Epithelial cell of esophagus (primary cell): Measurements from ENCODE around the gene BRF1.

ENCODE experiments used
- DNase-seq: peaks from one replicate; pipeline ENCODE4 v3.0.0; 2010; ENCODE audit warnings: low read depth
- H3K4me3 ChIP-seq: 2 replicates; pipeline ENCODE4 v1.5.1; 2011; ENCODE audit warnings: mild to moderate bottlenecking, low read length, control low read depth
- TF ChIP-seq, protein P1 (sequence below): IDR thresholded peaks from 2 replicates; pipeline ENCODE4 v1.5.1; 2011; ENCODE audit warnings: low read depth, mild to moderate bottlenecking, low read length, control low read depth, inconsistent platforms; ENCODE audit not compliant: insufficient read depth; ENCODE audit errors: missing control alignments

BRF1 gene

DNA sequence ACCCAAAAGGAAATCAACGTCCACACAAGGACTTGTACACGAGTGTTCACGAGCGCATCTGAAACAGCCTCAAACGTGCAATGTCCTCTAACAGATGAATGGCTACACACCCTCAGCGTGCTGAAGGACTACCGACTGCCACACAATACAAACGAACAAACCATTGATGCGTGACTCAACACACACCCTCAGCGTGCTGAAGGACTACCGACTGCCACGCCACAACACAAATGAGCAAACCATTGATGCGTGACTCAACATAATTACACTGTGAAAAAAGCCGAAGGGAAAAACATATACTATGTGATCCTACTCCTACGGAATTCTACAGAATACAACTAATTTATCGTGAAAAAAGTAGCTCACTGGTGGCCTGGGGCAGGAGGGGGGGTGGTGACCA is 77.5 kb downstream of the BRF1 start:
- peak; percentile 88 for DNase-seq
- no peak overlapping the region for H3K4me3 ChIP-seq
- TF ChIP-seq, protein P1, sequence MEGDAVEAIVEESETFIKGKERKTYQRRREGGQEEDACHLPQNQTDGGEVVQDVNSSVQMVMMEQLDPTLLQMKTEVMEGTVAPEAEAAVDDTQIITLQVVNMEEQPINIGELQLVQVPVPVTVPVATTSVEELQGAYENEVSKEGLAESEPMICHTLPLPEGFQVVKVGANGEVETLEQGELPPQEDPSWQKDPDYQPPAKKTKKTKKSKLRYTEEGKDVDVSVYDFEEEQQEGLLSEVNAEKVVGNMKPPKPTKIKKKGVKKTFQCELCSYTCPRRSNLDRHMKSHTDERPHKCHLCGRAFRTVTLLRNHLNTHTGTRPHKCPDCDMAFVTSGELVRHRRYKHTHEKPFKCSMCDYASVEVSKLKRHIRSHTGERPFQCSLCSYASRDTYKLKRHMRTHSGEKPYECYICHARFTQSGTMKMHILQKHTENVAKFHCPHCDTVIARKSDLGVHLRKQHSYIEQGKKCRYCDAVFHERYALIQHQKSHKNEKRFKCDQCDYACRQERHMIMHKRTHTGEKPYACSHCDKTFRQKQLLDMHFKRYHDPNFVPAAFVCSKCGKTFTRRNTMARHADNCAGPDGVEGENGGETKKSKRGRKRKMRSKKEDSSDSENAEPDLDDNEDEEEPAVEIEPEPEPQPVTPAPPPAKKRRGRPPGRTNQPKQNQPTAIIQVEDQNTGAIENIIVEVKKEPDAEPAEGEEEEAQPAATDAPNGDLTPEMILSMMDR: no peak

- no peak overlapping the region for H3K4me3 ChIP-seq
- TF ChIP-seq, protein P1: no peak
- no peak for DNase-seq
These were observed 79.1 kb downstream of the BRF1 start for GRCh38 chr14:105221598-105222178.

DNA sequence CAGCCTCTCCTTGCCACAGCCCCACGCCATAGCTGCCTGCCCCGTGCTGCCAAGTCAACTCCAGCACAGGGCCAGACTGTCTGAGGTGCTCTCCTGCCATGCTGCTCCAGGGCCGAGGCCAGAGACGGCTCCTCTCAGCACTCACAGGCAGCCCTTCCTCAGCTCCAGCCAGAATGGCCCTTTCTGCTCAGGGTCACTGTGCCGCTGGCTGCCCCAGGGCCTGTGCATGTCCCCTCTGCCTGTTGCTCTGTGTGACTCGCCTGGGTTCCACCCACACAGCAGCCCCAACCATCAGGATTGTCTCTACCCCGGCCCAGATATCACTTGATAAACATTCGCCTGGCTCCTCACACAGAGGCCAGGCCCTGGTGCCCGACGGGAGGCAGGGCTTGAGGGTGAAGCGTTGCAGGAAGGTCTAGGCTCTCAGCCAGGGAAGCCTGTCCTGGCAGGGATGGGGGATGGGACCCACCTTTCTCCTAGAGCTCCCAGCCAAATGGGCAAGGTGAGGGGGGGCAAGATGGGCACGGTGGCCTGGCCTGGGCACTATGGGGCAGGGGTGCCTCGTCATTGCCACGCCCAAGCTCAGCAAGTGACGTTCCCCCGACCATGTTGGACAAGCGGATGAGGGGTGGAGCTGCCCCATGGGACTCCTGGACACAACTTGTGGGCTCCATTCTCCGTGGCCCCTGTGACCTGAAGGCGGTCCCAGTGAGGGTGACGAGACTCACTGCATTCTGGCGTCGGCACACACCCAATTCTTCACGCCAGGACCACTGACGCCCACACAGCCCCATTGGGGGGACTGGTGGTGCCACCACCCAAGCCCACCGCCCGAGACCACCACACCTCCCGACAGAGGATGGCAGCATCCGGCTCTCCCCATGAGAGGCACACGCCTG is 79.9 kb downstream of the BRF1 start:
- TF ChIP-seq, protein P1: no peak
- H3K4me3 ChIP-seq: no peak overlapping the region
- DNase-seq: no peak

GRCh38 chr14:105219753-105220152 is 81.0 kb downstream of the BRF1 start:
- TF ChIP-seq, protein P1: no peak
- no peak overlapping the region for H3K4me3 ChIP-seq
- no peak for DNase-seq

GRCh38 chr14:105219043-105219612 is 81.7 kb downstream of the BRF1 start:
- TF ChIP-seq, protein P1: no peak
- H3K4me3 ChIP-seq: no peak overlapping the region
- DNase-seq: no peak

- no peak overlapping the region for H3K4me3 ChIP-seq
- TF ChIP-seq, protein P1: no peak
- no peak for DNase-seq
These were observed 82.2 kb downstream of the BRF1 start for GRCh38 chr14:105218611-105219010.
